ENCODE data around the gene LYSMD4. TPM values are rescaled to one million over a fixed set of nuclear protein-coding genes. Genes with fewer than 3 reads are reported as not detected.

The LYSMD4 gene
- total and polyA plus RNA-seq, 2 donors (not counting 1 experiment from before 2014, with no cell fraction given), result 9.7 to 10.3 TPM

GRCh38 chr15:99716540-99717095 lies 16.6 kb downstream of the LYSMD4 start:
- Histone ChIP-seq H3K4me1 (ENCODE audit: control insufficient read depth in 2 of 2, insufficient read depth in 2 of 2, low read length in 2 of 2) (peaks cover 22 to 27% of the 10 kb centered on the region in 2 donors), H3K9me3 (ENCODE audit: control extremely low read depth in 1 of 3, control insufficient read depth in 2 of 3, insufficient read depth in 1 of 3, low read length in 2 of 3) (no peaks in the 10 kb centered on the region), H3K79me2 (ENCODE audit: control insufficient read depth, insufficient read depth, low read length) (no peaks in the 10 kb centered on the region), H4K20me1 (ENCODE audit: control insufficient read depth, insufficient read depth, low read length, poor library complexity, severe bottlenecking) (no peaks in the 10 kb centered on the region), H3K27me3 (replicated peaks in 1 of 4; ENCODE audit: control extremely low read depth in 1 of 4, control insufficient read depth in 3 of 4, insufficient read depth in 4 of 4, low read length in 3 of 4) (no peaks in the 10 kb centered on the region), H3K4me3 (ENCODE audit: control extremely low read depth in 1 of 5, extremely low read depth in 1 of 5, insufficient read depth in 1 of 5, low read depth in 2 of 5, low read length in 4 of 5) (no peak overlapping the region), H3K27ac (ENCODE audit: low read length in 2 of 2) (no peak overlapping the region), H3K4me2 (replicated peaks; ENCODE audit: low read depth, low read length, poor library complexity, severe bottlenecking) (no peak overlapping the region), H2AFZ (ENCODE audit: insufficient read depth, low read depth, low read length, poor library complexity, severe bottlenecking) (no peak overlapping the region), H3K36me3 (replicated peaks in 1 of 2; ENCODE audit: control extremely low read depth in 1 of 2, control insufficient read depth in 1 of 2, extremely low read depth in 1 of 2, insufficient read depth in 2 of 2, low read length in 1 of 2) (peaks cover 0 to 41% of the 10 kb centered on the region in 2 experiments), H3K9ac (ENCODE audit: low read length) (no peak overlapping the region)
- H3K27me3 Mint-ChIP-seq, result no peaks in the 10 kb centered on the region
- no peak overlapping the region for H3K27ac Mint-ChIP-seq
- no peak overlapping the region for H3K4me3 Mint-ChIP-seq
- peaks cover 41% of the 10 kb centered on the region for H3K4me1 Mint-ChIP-seq
- DNase-seq (no peak), ATAC-seq (ENCODE audit: low read depth) (no peak)
- intact Hi-C loops (cut with micrococcal nuclease), result no loop called here
- no peaks in the 10 kb centered on the region for H3K9me3 Mint-ChIP-seq (ENCODE audit: insufficient read depth)
- POLR2A ChIA-PET, result interaction anchor here (1.1 kb wide), 1 partner anchor 16 kb away, joined by 4 read pairs; the partner anchor contains the start of gene LYSMD4
- TF ChIP-seq CTCF (IDR thresholded peaks at IDR 0.05) (no peak), EZH2 (IDR thresholded peaks at IDR 0.05; ENCODE audit: borderline replicate concordance, insufficient read depth, low read depth, low read length, poor library complexity, severe bottlenecking) (no peak)
- WGBS (ENCODE audit: insufficient coverage), result 91% methylated on average over 7 of the region's 10 CpGs
- CTCF ChIA-PET, result interaction anchor here (1.1 to 6.0 kb wide), 4 partner anchors 12 to 443 kb away, joined by 3 to 49 read pairs (median 7); no protein-coding TSS in a partner anchor

GRCh38 chr15:99712415-99712814 lies 20.8 kb downstream of the LYSMD4 start:
- no peak overlapping the region for H3K9ac ChIP-seq (ENCODE audit: low read length)
- H3K4me1 ChIP-seq (ENCODE audit: control insufficient read depth in 2 of 2, insufficient read depth in 2 of 2, low read length in 2 of 2), result no peaks in the 10 kb centered on the region
- CTCF ChIA-PET, result interaction anchor here (6.0 kb wide), 1 partner anchor 8 kb away, joined by 49 read pairs; no protein-coding TSS in a partner anchor
- DNase-seq (no peak), ATAC-seq (ENCODE audit: low read depth) (no peak)
- H3K4me3 ChIP-seq (ENCODE audit: control extremely low read depth in 1 of 5, extremely low read depth in 1 of 5, insufficient read depth in 1 of 5, low read depth in 2 of 5, low read length in 4 of 5), result no peak overlapping the region
- H3K9me3 ChIP-seq (ENCODE audit: control extremely low read depth in 1 of 3, control insufficient read depth in 2 of 3, insufficient read depth in 1 of 3, low read length in 2 of 3), result no peaks in the 10 kb centered on the region
- no peak overlapping the region for H3K27ac ChIP-seq (ENCODE audit: low read length in 2 of 2)
- no peaks in the 10 kb centered on the region for H4K20me1 ChIP-seq (ENCODE audit: control insufficient read depth, insufficient read depth, low read length, poor library complexity, severe bottlenecking)
- H3K79me2 ChIP-seq (ENCODE audit: control insufficient read depth, insufficient read depth, low read length), result no peaks in the 10 kb centered on the region
- Mint-ChIP-seq H3K27ac (no peak overlapping the region), H3K4me3 (no peak overlapping the region), H3K9me3 (ENCODE audit: insufficient read depth) (no peaks in the 10 kb centered on the region), H3K27me3 (no peaks in the 10 kb centered on the region), H3K4me1 (peaks cover 10% of the 10 kb centered on the region)
- WGBS (ENCODE audit: insufficient coverage), result 94% methylated on average over 16 of the region's 18 CpGs
- POLR2A ChIA-PET, result interaction anchor here (0.7 kb wide), 1 partner anchor 440 kb away, joined by 3 read pairs; no protein-coding TSS in a partner anchor
- H3K4me2 ChIP-seq (replicated peaks; ENCODE audit: low read depth, low read length, poor library complexity, severe bottlenecking), result no peak overlapping the region
- no peak overlapping the region for H2AFZ ChIP-seq (ENCODE audit: insufficient read depth, low read depth, low read length, poor library complexity, severe bottlenecking)
- H3K36me3 ChIP-seq (replicated peaks in 1 of 2; ENCODE audit: control extremely low read depth in 1 of 2, control insufficient read depth in 1 of 2, extremely low read depth in 1 of 2, insufficient read depth in 2 of 2, low read length in 1 of 2), result peaks cover 8 to 80% of the 10 kb centered on the region in 2 experiments
- no peak for TF ChIP-seq CTCF (IDR thresholded peaks at IDR 0.05)
- no peak for TF ChIP-seq EZH2 (IDR thresholded peaks at IDR 0.05; ENCODE audit: borderline replicate concordance, insufficient read depth, low read depth, low read length, poor library complexity, severe bottlenecking)
- no peaks in the 10 kb centered on the region for H3K27me3 ChIP-seq (replicated peaks in 1 of 4; ENCODE audit: control extremely low read depth in 1 of 4, control insufficient read depth in 3 of 4, insufficient read depth in 4 of 4, low read length in 3 of 4)
- intact Hi-C loops (cut with micrococcal nuclease), result no loop called here
